SK-N-SH treated with all-trans-retinoic acid at 6 μM for 48 hours (cell line): ENCODE measurements around the gene CNTNAP2.

ENCODE experiments used
- ATAC-seq: fragments of 200-7000 bp; cut with Tn5 transposase; 3 replicates; pipeline ENCODE4 v1.9.1; 2020; ENCODE audit warnings: mild to moderate bottlenecking, moderate library complexity
- BACH2 ChIP-seq: fragments of 250-450 bp; sonication (Bioruptor Pico); IDR thresholded peaks from 2 replicates; pipeline ENCODE4 v1.9.0; 2021; ENCODE audit warnings: mild to moderate bottlenecking, borderline replicate concordance
- CSDC2 ChIP-seq: fragments of 250-450 bp; sonication (Bioruptor Pico); IDR thresholded peaks from 2 replicates; pipeline ENCODE4 v1.5.0; 2020; ENCODE audit warnings: mild to moderate bottlenecking, moderate library complexity
- CSRNP3 ChIP-seq: fragments of 250-450 bp; sonication (Bioruptor Pico); IDR thresholded peaks from 2 replicates; pipeline ENCODE4 v1.5.1; 2021; ENCODE audit warnings: mild to moderate bottlenecking, moderate library complexity
- ESRRG ChIP-seq: fragments of 250-450 bp; sonication (Bioruptor Pico); IDR thresholded peaks from 2 replicates; pipeline ENCODE4 v1.6.1; 2021; ENCODE audit warnings: mild to moderate bottlenecking
- OSR1 ChIP-seq: fragments of 250-450 bp; sonication (Bioruptor Pico); IDR thresholded peaks from 2 replicates; pipeline ENCODE4 v1.8.0; 2022; ENCODE audit warnings: moderate library complexity, mild to moderate bottlenecking, inconsistent platforms
- PATZ1 ChIP-seq: fragments of 250-450 bp; sonication (Bioruptor Pico); IDR thresholded peaks from 2 replicates; pipeline ENCODE4 v1.8.0; 2020; ENCODE audit warnings: mild to moderate bottlenecking, moderate library complexity, borderline replicate concordance
- POU6F1 ChIP-seq: fragments of 250-450 bp; sonication (Bioruptor Pico); IDR thresholded peaks from 2 replicates; pipeline ENCODE4 v1.8.0; 2021; ENCODE audit warnings: low read depth, mild to moderate bottlenecking, moderate library complexity, borderline replicate concordance
- RARB ChIP-seq: fragments of 250-450 bp; sonication (Bioruptor Pico); IDR thresholded peaks from 2 replicates; pipeline ENCODE4 v1.8.0; 2021; ENCODE audit warnings: mild to moderate bottlenecking, moderate library complexity
- SNAI2 ChIP-seq: fragments of 250-450 bp; sonication (Bioruptor Pico); IDR thresholded peaks from 2 replicates; pipeline ENCODE4 v1.5.0; 2020; ENCODE audit warnings: mild to moderate bottlenecking, moderate library complexity
- TCF4 ChIP-seq: fragments of 250-450 bp; sonication (Bioruptor Pico); IDR thresholded peaks from 2 replicates; pipeline ENCODE4 v1.8.0; 2021; ENCODE audit warnings: mild to moderate bottlenecking, moderate library complexity, borderline replicate concordance
- TSHZ2 ChIP-seq: fragments of 250-450 bp; sonication (Bioruptor Pico); IDR thresholded peaks from 2 replicates; pipeline ENCODE4 v1.5.0; 2020; ENCODE audit warnings: mild to moderate bottlenecking, moderate library complexity
- ZC3H10 ChIP-seq: fragments of 250-450 bp; sonication (Bioruptor Pico); IDR thresholded peaks from 2 replicates; pipeline ENCODE4 v1.5.1; 2021; ENCODE audit warnings: mild to moderate bottlenecking, moderate library complexity
- ZFP30 ChIP-seq: fragments of 450-650 bp; formaldehyde crosslinking; IDR thresholded peaks from 2 replicates; pipeline ENCODE4 v1.5.0; 2022; ENCODE audit warnings: mild to moderate bottlenecking, moderate library complexity
- ZNF565 ChIP-seq: fragments of 450-650 bp; formaldehyde crosslinking; conservative IDR thresholded peaks from 2 replicates; pipeline ENCODE4 v1.5.0; 2020; ENCODE audit warnings: low read depth, mild to moderate bottlenecking, moderate library complexity
- ZNF70 ChIP-seq: fragments of 450-650 bp; formaldehyde crosslinking; IDR thresholded peaks from 2 replicates; pipeline ENCODE4 v1.5.0; 2020; ENCODE audit warnings: mild to moderate bottlenecking, moderate library complexity
- ZNF8 ChIP-seq: fragments of 450-650 bp; formaldehyde crosslinking; IDR thresholded peaks from 2 replicates; pipeline ENCODE4 v1.5.0; 2020; ENCODE audit warnings: mild to moderate bottlenecking, moderate library complexity

The CNTNAP2 gene

GRCh38 chr7:146496657-146497056, 380.1 kb downstream of the CNTNAP2 start:
- ATAC-seq: no peak
- no peak for TF ChIP-seq ZNF565 (CRISPR knock-in tag)
- no peak for TF ChIP-seq OSR1
- TF ChIP-seq ZFP30 (CRISPR knock-in tag): no peak

- no peak for TF ChIP-seq BACH2 (CRISPR knock-in tag)
These were observed 383.4 kb downstream of the CNTNAP2 start for GRCh38 chr7:146499970-146500369.

GRCh38 chr7:146503844-146504243, 387.2 kb downstream of the CNTNAP2 start:
- no peak for ATAC-seq
- no peak for TF ChIP-seq ZNF565 (CRISPR knock-in tag)
- no peak for TF ChIP-seq TCF4
- no peak for TF ChIP-seq ZFP30 (CRISPR knock-in tag)
- no peak for TF ChIP-seq TSHZ2 (CRISPR knock-in tag)
- TF ChIP-seq CSDC2 (CRISPR knock-in tag): no peak

More at GRCh38 chr7:146499970-146500369, 383.4 kb downstream of the CNTNAP2 start:
- ATAC-seq: no peak

- TF ChIP-seq ZC3H10 (CRISPR knock-in tag) (no peak), PATZ1 (CRISPR knock-in tag) (no peak), ZNF565 (CRISPR knock-in tag) (no peak), BACH2 (CRISPR knock-in tag) (no peak), CSDC2 (CRISPR knock-in tag) (no peak), ESRRG (no peak), TSHZ2 (CRISPR knock-in tag) (no peak), RARB (CRISPR knock-in tag) (no peak)
- TF ChIP-seq, all 23 proteins: peak for 0
- ATAC-seq: no peak
These were observed 393.6 kb downstream of the CNTNAP2 start for GRCh38 chr7:146510088-146510680.

- TF ChIP-seq ZNF8 (CRISPR knock-in tag) (no peak), ZNF70 (no peak), POU6F1 (CRISPR knock-in tag) (no peak), SNAI2 (CRISPR knock-in tag) (no peak), PATZ1 (CRISPR knock-in tag) (no peak), CSRNP3 (CRISPR knock-in tag) (no peak), ZC3H10 (CRISPR knock-in tag) (no peak), TSHZ2 (CRISPR knock-in tag) (no peak)
- TF ChIP-seq, all 23 proteins: peak for 0
- ATAC-seq: no peak
These were observed 397.7 kb downstream of the CNTNAP2 start for GRCh38 chr7:146514304-146514703.
